Neuronal stem cell (in vitro differentiated cells): Measurements from ENCODE around the gene ZNF396.

ENCODE experiments used
- DNase-seq: peaks from one replicate; pipeline ENCODE4 v3.0.0-alpha.2; 2013; ENCODE audit warnings: low spot score
- H2AFZ ChIP-seq: one replicate; pipeline ENCODE4 v1.6.1; 2013; ENCODE audit warnings: mild to moderate bottlenecking, low read length, inconsistent platforms
- H2AK5ac ChIP-seq: 2 replicates; pipeline ENCODE4 v1.6.1; 2013; ENCODE audit warnings: low read depth, mild to moderate bottlenecking, inconsistent platforms, low read length, moderate library complexity, mixed read lengths
- H2BK120ac ChIP-seq: 2 replicates; pipeline ENCODE4 v1.6.1; 2013; ENCODE audit warnings: low read depth, mild to moderate bottlenecking, inconsistent platforms, low read length, moderate library complexity, mixed read lengths
- H2BK12ac ChIP-seq: one replicate; pipeline ENCODE4 v1.6.1; 2013; ENCODE audit warnings: low read length, inconsistent platforms
- H2BK15ac ChIP-seq: 2 replicates; pipeline ENCODE4 v1.6.1; 2013; ENCODE audit warnings: mild to moderate bottlenecking, low read length, inconsistent platforms, mixed read lengths
- H2BK5ac ChIP-seq: one replicate; pipeline ENCODE4 v1.6.1; 2013; ENCODE audit warnings: inconsistent platforms, mild to moderate bottlenecking, low read length, moderate library complexity
- H3K14ac ChIP-seq: one replicate; pipeline ENCODE4 v1.6.1; 2013; ENCODE audit warnings: low read length, inconsistent platforms
- H3K18ac ChIP-seq: 2 replicates; pipeline ENCODE4 v1.6.1; 2013; ENCODE audit warnings: low read length, inconsistent platforms
- H3K23ac ChIP-seq: 2 replicates; pipeline ENCODE4 v1.6.1; 2013; ENCODE audit warnings: low read depth, mild to moderate bottlenecking, mixed read lengths, low read length, inconsistent platforms; ENCODE audit not compliant: poor library complexity
- H3K27ac ChIP-seq: replicated peaks from 3 replicates; pipeline ENCODE4 v1.5.1; 2013; ENCODE audit warnings: low read length, inconsistent platforms
- H3K27me3 ChIP-seq, 3 experiments: 2 replicates each; pipeline ENCODE4 v1.6.1; 2013; ENCODE audit warnings: low read length in 3 of 3, mild to moderate bottlenecking in 2 of 3, inconsistent platforms in 1 of 3, low read depth in 1 of 3, mixed read lengths in 1 of 3, moderate library complexity in 1 of 3; ENCODE audit not compliant: control insufficient read depth in 3 of 3, insufficient read depth in 3 of 3
- H3K36me3 ChIP-seq, 2 donors: replicated peaks in 1 of 2; 2 replicates each; pipeline ENCODE4 v1.6.1; 2013; ENCODE audit warnings: low read length in 2 of 2; ENCODE audit not compliant: control insufficient read depth in 2 of 2, insufficient read depth in 2 of 2
- H3K4ac ChIP-seq: 2 replicates; pipeline ENCODE4 v1.6.1; 2013; ENCODE audit warnings: inconsistent platforms, mild to moderate bottlenecking, low read length, moderate library complexity
- H3K4me1 ChIP-seq, 2 donors: 1 replicate in 1 of 2; 2 replicates in 1 of 2; pipeline ENCODE4 v1.6.1; 2013; ENCODE audit warnings: low read length in 2 of 2, low read depth in 1 of 2; ENCODE audit not compliant: control insufficient read depth in 2 of 2, insufficient read depth in 1 of 2
- H3K4me2 ChIP-seq: one replicate; pipeline ENCODE4 v1.6.1; 2013; ENCODE audit warnings: mild to moderate bottlenecking, low read length, inconsistent platforms; ENCODE audit not compliant: insufficient read depth, poor library complexity, severe bottlenecking
- H3K4me3 ChIP-seq, 2 donors: 2 replicates each; pipeline ENCODE4 v1.5.1; 2013; ENCODE audit warnings: low read length in 2 of 2, mild to moderate bottlenecking in 2 of 2, inconsistent platforms in 1 of 2, moderate library complexity in 1 of 2
- H3K79me1 ChIP-seq: one replicate; pipeline ENCODE4 v1.6.1; 2013; ENCODE audit warnings: low read depth, mild to moderate bottlenecking, inconsistent platforms, low read length, moderate library complexity
- H3K9ac ChIP-seq: one replicate; pipeline ENCODE4 v1.6.1; 2013; ENCODE audit warnings: mild to moderate bottlenecking, low read depth, low read length, inconsistent platforms; ENCODE audit not compliant: poor library complexity
- H3K9me3 ChIP-seq, 2 donors: replicated peaks in 1 of 2; 2 replicates each; pipeline versions ENCODE3 to v1.6.1; 2013; ENCODE audit warnings: low read length in 2 of 2, mild to moderate bottlenecking in 2 of 2, inconsistent platforms in 1 of 2, low read depth in 1 of 2, mixed read lengths in 1 of 2, moderate library complexity in 1 of 2; ENCODE audit not compliant: control insufficient read depth in 2 of 2, insufficient read depth in 1 of 2
- H4K8ac ChIP-seq: one replicate; pipeline ENCODE4 v1.6.1; 2013; ENCODE audit warnings: low read depth, mild to moderate bottlenecking, inconsistent platforms, low read length, moderate library complexity
- H4K91ac ChIP-seq: one replicate; pipeline ENCODE4 v1.6.1; 2013; ENCODE audit warnings: low read length, low read depth, mild to moderate bottlenecking, inconsistent platforms; ENCODE audit not compliant: poor library complexity
- WGBS, 2 donors: extraction: QIAGEN DNeasy Blood & Tissue Kit; methylation state at CpG; one replicate each; pipeline ENCODE4 v1.1.7; 2013; ENCODE audit warnings: missing lambda C conversion rate in 2 of 2, mixed read lengths in 1 of 2; ENCODE audit not compliant: insufficient read length in 2 of 2, insufficient replicate concordance in 1 of 2; ENCODE audit errors: extremely low coverage in 2 of 2; 5-methylcytosine and 5-hydroxymethylcytosine counted together

The ZNF396 gene

GRCh38 chr18:35345950-35346349 is 31.2 kb downstream of the ZNF396 start:
- Histone ChIP-seq H3K27ac (no peak overlapping the region), H3K23ac (no peak overlapping the region), H3K18ac (no peak overlapping the region), H3K79me1 (peaks cover 6% of the 10 kb centered on the region), H2BK5ac (no peak overlapping the region), H4K91ac (no peak overlapping the region), H2BK120ac (no peak overlapping the region), H3K36me3 (peaks cover 0 to 19% of the 10 kb centered on the region in 2 donors), H3K4ac (no peak overlapping the region), H2BK12ac (no peak overlapping the region), H2AFZ (peak overlapping the region; percentile 92), H4K8ac (no peak overlapping the region), H3K4me2 (no peak overlapping the region), H2BK15ac (no peak overlapping the region), H3K4me1 (peaks cover 4 to 16% of the 10 kb centered on the region in 2 donors), H3K9ac (no peak overlapping the region), H3K14ac (no peak overlapping the region), H3K27me3 (no peaks in the 10 kb centered on the region), H3K4me3 (peak overlapping the region in 1 of 2 donors; percentile 28), H3K9me3 (no peaks in the 10 kb centered on the region), H2AK5ac (no peak overlapping the region)
- no peak for DNase-seq
- WGBS, 2 donors, result no CpG with 5 or more reads among the region's 1 CpG

GRCh38 chr18:35345460-35345921 is 31.6 kb downstream of the ZNF396 start:
- Histone ChIP-seq H3K9ac (no peak overlapping the region), H4K8ac (no peak overlapping the region), H3K14ac (no peak overlapping the region), H3K36me3 (peaks cover 0 to 24% of the 10 kb centered on the region in 2 donors), H3K79me1 (peaks cover 6% of the 10 kb centered on the region), H3K4me2 (no peak overlapping the region), H3K27me3 (no peaks in the 10 kb centered on the region), H2BK12ac (no peak overlapping the region), H2AFZ (peak overlapping the region; percentile 92), H3K9me3 (no peaks in the 10 kb centered on the region), H4K91ac (no peak overlapping the region), H2BK5ac (no peak overlapping the region), H3K4me1 (peaks cover 4 to 16% of the 10 kb centered on the region in 2 donors), H2BK15ac (no peak overlapping the region), H3K4me3 (peak overlapping the region in 1 of 2 donors; percentile 28), H3K4ac (no peak overlapping the region), H3K27ac (peak overlapping the region; percentile 26), H2BK120ac (no peak overlapping the region), H3K23ac (no peak overlapping the region), H2AK5ac (no peak overlapping the region), H3K18ac (no peak overlapping the region)
- DNase-seq, result no peak
- no CpG with 5 or more reads among the region's 6 CpGs for WGBS, 2 donors

GRCh38 chr18:35344736-35345459 is 32.2 kb downstream of the ZNF396 start:
- Histone ChIP-seq H2BK5ac (no peak overlapping the region), H3K14ac (no peak overlapping the region), H2BK15ac (no peak overlapping the region), H2BK12ac (no peak overlapping the region), H3K4me3 (peak overlapping the region in 1 of 2 donors; percentile 93), H3K4me1 (peaks cover 4 to 16% of the 10 kb centered on the region in 2 donors), H3K9me3 (no peaks in the 10 kb centered on the region), H2BK120ac (no peak overlapping the region), H3K27ac (no peak overlapping the region), H2AK5ac (no peak overlapping the region), H3K9ac (no peak overlapping the region), H3K36me3 (peaks cover 5 to 30% of the 10 kb centered on the region in 2 donors), H4K91ac (no peak overlapping the region), H3K27me3 (no peaks in the 10 kb centered on the region), H4K8ac (no peak overlapping the region), H2AFZ (peak overlapping the region; percentile 92), H3K79me1 (peaks cover 6% of the 10 kb centered on the region), H3K23ac (no peak overlapping the region), H3K4ac (no peak overlapping the region), H3K4me2 (peak overlapping the region; percentile 62), H3K18ac (no peak overlapping the region)
- WGBS, 2 donors, result no CpG with 5 or more reads among the region's 12 CpGs
- no peak for DNase-seq

GRCh38 chr18:35343936-35344735 is 33.0 kb downstream of the ZNF396 start, which contains the start of gene ZNF24:
TSS of gene ZNF24 (minus strand) at chr18:35344420. CDS start at chr18:35340650, 3,770 bp downstream.
- Histone ChIP-seq H3K18ac (peak within 1 kb of the TSS; percentile 100), H3K27me3 (no peaks in the 10 kb centered on the region), H3K4ac (no peak within 1 kb of the TSS), H3K27ac (peak within 1 kb of the TSS; percentile 91), H2AFZ (peak within 1 kb of the TSS; percentile 92), H3K23ac (peak within 1 kb of the TSS; percentile 66), H4K8ac (no peak within 1 kb of the TSS), H3K4me2 (peak within 1 kb of the TSS; percentile 62), H3K9me3 (no peaks in the 10 kb centered on the region), H2BK120ac (peak within 1 kb of the TSS; percentile 84), H3K79me1 (peaks cover 6% of the 10 kb centered on the region), H3K36me3 (peaks cover 12 to 37% of the 10 kb centered on the region in 2 donors), H2BK12ac (no peak within 1 kb of the TSS), H2BK15ac (no peak within 1 kb of the TSS), H2AK5ac (peak within 1 kb of the TSS; percentile 36), H3K9ac (peak within 1 kb of the TSS; percentile 88), H3K4me3 (peak within 1 kb of the TSS; percentile 93 to 97), H2BK5ac (peak within 1 kb of the TSS; percentile 98), H3K14ac (peak within 1 kb of the TSS; percentile 33), H3K4me1 (peaks cover 4 to 16% of the 10 kb centered on the region in 2 donors), H4K91ac (no peak within 1 kb of the TSS)
- peak; percentile 85 for DNase-seq
- WGBS, 2 donors, result no CpG with 5 or more reads among the region's 64 CpGs
